BJ (cell line): ENCODE data around the gene VWC2. TPM values are rescaled to one million over a fixed set of nuclear protein-coding genes. Genes with fewer than 3 reads are reported as not detected.
"Not testable (repeated sequence)": the region's sequence is repeated elsewhere in the genome, so short reads cannot be mapped to it uniquely, and the experiment has no call there.

Experiments
- CTCF ChIA-PET: fragments of 350-600 bp; formaldehyde crosslinking; extraction: SDS; loops from one replicate; lab custom pipeline; 2021; ENCODE audit warnings: antibody characterized with exemption, inconsistent platforms; lab: Yijun Ruan, JAX
- POLR2A ChIA-PET: fragments of 300-600 bp; sonication (Branson Sonifier 250); formaldehyde crosslinking; extraction: SDS; loops from one replicate; lab custom pipeline; 2021; ENCODE audit warnings: antibody characterized with exemption; lab: Charles Lee
- DNase-seq: peaks from one replicate; pipeline ENCODE4 v3.0.0-alpha.2; 2011; ENCODE audit warnings: low read depth
- H3K27me3 ChIP-seq: 2 replicates; pipeline ENCODE4 v1.6.0; 2011; ENCODE audit warnings: low read length; ENCODE audit not compliant: control insufficient read depth, insufficient read depth
- H3K36me3 ChIP-seq: 2 replicates; pipeline ENCODE4 v1.5.1; 2011; ENCODE audit warnings: low read length; ENCODE audit not compliant: control insufficient read depth, insufficient read depth
- H3K4me3 ChIP-seq: 2 replicates; pipeline ENCODE4 v1.5.1; 2011; ENCODE audit warnings: low read depth, mild to moderate bottlenecking, control low read depth, low read length
- polyA plus RNA-seq: library from polyadenylated mRNA; depleted of rRNA; stranded (reverse); fragments of >200 nt; gene quantifications from 2 replicates; pipeline ENCODE4 v1.2.3, GENCODE V29; 2011
- TF ChIP-seq, protein P1 (sequence below): IDR thresholded peaks from 2 replicates; pipeline ENCODE4 v1.5.1; 2011; ENCODE audit warnings: low read depth, mild to moderate bottlenecking, control low read depth, inconsistent platforms, low read length, moderate library complexity; ENCODE audit not compliant: insufficient read depth

VWC2 gene
- polyA plus RNA-seq, 1 experiment, result not detected

DNA sequence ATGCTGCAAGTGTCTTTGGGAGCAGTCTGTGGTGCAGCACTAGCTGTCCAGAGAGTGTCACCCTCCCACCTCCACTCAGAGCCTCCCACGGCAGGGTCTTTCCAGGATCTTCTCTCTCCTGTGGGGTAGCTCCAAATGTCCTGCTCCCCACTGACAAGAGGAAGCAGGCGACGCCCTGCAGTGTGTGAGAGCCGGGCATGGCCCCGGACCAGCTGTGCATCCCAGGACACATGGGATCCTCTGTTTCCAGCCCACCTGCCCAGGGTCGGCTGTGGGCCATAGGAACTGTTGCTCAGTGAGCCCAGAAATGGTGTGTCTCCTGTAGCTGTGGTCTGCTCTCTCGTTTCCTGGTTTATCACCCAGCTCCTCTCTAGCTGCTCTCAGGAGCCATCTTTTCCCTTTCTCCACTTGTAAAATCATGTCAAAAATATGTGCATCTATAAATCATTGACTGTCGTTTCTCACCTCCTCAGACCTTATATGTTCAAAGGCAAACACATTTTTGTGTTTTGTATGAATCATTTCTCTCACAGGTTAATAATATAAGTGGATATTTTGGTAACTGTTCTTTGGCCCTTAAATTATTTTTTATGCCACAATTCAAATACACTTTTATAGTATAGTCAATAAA lies 74.9 kb downstream of the VWC2 start:
- no peak for DNase-seq
- Histone ChIP-seq H3K4me3 (no peak overlapping the region), H3K36me3 (no peaks in the 10 kb centered on the region), H3K27me3 (no peaks in the 10 kb centered on the region)
- POLR2A ChIA-PET, result no interaction called here
- CTCF ChIA-PET, result no interaction called here
- TF ChIP-seq, protein P1, sequence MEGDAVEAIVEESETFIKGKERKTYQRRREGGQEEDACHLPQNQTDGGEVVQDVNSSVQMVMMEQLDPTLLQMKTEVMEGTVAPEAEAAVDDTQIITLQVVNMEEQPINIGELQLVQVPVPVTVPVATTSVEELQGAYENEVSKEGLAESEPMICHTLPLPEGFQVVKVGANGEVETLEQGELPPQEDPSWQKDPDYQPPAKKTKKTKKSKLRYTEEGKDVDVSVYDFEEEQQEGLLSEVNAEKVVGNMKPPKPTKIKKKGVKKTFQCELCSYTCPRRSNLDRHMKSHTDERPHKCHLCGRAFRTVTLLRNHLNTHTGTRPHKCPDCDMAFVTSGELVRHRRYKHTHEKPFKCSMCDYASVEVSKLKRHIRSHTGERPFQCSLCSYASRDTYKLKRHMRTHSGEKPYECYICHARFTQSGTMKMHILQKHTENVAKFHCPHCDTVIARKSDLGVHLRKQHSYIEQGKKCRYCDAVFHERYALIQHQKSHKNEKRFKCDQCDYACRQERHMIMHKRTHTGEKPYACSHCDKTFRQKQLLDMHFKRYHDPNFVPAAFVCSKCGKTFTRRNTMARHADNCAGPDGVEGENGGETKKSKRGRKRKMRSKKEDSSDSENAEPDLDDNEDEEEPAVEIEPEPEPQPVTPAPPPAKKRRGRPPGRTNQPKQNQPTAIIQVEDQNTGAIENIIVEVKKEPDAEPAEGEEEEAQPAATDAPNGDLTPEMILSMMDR, result no peak

DNA sequence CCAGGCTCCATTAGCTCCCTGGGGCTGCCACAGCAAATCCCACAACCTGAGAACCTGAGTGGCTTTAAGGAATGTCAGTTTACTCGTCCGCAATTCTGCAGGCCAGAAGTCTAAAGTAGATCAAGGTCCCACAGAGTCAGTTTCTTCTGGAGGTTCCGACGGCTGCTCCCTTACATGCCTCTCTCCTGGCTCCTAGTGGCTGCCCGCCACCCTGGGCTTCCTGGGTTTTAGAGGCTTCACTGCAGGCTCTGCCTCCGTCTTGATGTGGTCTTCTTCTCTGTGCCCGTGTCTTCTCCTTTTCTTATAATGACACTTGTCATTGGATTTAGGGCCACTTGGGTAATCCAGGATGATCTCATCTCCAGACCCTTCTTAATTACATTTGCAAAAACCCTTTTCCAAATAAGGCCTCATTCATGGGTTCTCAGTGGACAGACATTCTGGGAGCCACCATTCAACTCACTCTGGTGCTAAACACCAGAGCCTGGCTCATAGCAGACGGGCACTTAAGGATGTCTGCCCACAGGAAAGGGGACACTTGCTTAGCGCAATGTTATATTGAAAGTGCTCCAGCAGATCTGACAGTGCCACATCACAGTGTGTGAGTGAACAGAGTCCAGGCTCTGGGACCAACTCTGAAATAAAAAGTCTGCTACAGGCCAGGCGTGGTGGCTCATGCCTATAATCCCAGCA lies 77.6 kb downstream of the VWC2 start:
- TF ChIP-seq, protein P1, result no peak
- Histone ChIP-seq H3K27me3 (no peaks in the 10 kb centered on the region), H3K36me3 (no peaks in the 10 kb centered on the region), H3K4me3 (no peak overlapping the region)
- DNase-seq, result no peak
- CTCF ChIA-PET, result no interaction called here
- POLR2A ChIA-PET, result no interaction called here

DNA sequence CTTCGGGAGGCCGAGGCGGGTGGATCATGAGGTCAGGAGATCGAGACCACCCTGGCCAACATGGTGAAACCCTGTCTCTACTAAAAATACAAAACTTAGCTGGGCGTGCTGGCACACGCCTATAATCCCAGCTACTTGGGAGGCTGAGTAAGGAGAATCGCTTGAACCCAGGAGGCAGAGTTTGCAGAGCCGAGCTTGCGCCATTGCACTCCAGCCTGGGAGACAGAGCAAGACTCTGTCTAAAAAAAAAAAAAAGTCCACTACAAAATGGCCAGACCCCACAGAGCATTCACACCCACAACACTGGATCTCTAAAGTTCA lies 78.1 kb downstream of the VWC2 start:
- H3K27me3 ChIP-seq, DNase-seq, CTCF ChIA-PET, POLR2A ChIA-PET, H3K4me3 ChIP-seq, H3K36me3 ChIP-seq: not testable (repeated sequence)

DNA sequence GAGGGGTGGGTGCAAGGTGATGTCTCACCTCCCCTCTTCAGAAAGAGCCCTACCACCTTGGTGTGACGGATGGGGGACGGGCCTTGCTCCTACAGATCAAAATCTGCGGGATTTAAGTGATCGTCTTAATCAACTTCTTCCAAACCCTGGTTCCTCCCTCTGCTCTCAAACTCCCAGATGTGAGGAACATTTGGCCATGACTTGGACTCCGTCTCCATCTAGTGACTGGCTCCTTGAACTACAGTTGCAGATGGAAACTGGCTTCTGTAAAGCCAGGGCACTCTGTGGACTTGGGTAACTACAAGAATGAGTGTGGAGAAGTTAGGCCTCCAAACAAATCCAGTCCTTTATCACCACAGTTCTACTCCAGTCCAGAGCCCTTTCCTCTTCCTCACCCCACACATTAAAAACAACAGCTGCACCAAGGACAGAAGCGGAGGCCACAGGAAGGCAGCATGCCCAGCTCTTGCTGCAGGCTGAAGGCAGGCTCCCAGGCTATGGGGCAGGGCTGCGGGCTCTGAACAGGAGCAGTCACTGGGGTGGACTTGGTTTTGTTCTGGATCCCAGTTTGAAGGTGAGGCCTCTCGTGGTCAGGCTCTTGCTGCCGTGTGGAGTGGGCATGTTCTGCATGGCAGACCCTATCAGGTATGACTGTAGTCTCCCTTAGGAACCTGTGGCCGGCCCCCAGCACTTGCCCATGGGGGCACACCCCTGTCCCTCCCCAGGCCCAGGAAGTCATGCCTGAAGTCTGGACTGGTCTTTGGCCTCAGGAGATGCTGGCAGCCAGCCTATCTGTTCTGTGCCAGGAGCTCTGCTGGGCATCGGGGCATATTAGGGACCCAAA lies 79.4 kb downstream of the VWC2 start:
- no peaks in the 10 kb centered on the region for H3K36me3 ChIP-seq
- no peaks in the 10 kb centered on the region for H3K27me3 ChIP-seq
- H3K4me3 ChIP-seq, result no peak overlapping the region
- no peak for DNase-seq
- POLR2A ChIA-PET, result no interaction called here
- CTCF ChIA-PET, result no interaction called here
- TF ChIP-seq, protein P1, result peak; percentile 55

DNA sequence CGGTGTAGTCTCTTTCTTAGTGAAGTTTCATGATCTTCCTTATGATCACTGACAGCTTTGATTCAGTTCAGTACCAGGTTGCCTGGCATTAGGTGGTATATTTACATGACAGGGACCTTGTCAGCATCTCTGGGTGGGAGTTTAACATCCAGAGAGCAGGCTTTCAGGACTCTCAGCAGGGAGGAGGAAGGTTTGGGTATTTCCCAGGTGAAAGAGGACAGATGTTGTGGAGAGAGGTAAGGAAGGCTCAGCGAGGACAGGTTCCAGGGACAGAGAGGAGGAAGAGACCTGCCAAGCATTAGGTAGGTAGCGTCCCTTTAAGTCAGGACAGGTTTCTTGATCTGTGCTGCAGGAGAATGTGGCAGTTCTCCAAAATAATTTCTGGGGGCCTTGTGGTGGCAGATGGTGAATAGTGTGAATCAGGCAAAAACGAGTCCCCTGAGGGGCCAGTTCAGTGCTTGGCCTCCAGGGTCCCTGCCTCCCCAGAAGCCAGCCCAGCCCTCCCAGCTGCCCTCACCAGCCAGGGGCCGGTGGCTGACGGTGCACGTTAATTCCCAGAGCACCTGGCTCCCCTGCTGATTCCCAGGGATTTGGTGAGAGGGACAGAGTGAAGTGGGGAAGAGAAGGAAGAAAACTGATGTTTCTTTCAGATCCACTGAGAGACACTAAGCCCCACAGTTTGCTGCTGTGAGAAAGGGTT lies 82.0 kb downstream of the VWC2 start:
- TF ChIP-seq, protein P1, result no peak
- CTCF ChIA-PET, result no interaction called here
- Histone ChIP-seq H3K27me3 (no peaks in the 10 kb centered on the region), H3K4me3 (no peak overlapping the region), H3K36me3 (no peaks in the 10 kb centered on the region)
- POLR2A ChIA-PET, result no interaction called here
- DNase-seq, result no peak
